GM03348 (cell line): ENCODE results near the gene SPRYD7.
A peak's percentile ranks its signal among the peaks of the same experiment; 100 is the strongest.
"Not testable (repeated sequence)": the region's sequence is repeated elsewhere in the genome, so short reads cannot be mapped to it uniquely, and the experiment has no call there.

Experiments used
- DNase-seq: peaks from one replicate; pipeline ENCODE4 v3.0.0; 2012; ENCODE audit warnings: low spot score

Gene SPRYD7

GRCh38 chr13:49936075-49936967 is at the start of gene SPRYD7:
TSS of gene SPRYD7 (minus strand) at chr13:49936340. CDS start at chr13:49936235, 105 bp downstream.
- peak; percentile 99 for DNase-seq

GRCh38 chr13:49985129-49985528 is 49.0 kb upstream of the SPRYD7 start:
- no peak for DNase-seq

GRCh38 chr13:49980266-49980665 is 44.1 kb upstream of the SPRYD7 start:
- DNase-seq: no peak

- DNase-seq: no peak
These were observed 41.9 kb upstream of the SPRYD7 start for GRCh38 chr13:49977992-49978391.

- DNase-seq: peak; percentile 74
These were observed 40.4 kb upstream of the SPRYD7 start for GRCh38 chr13:49976314-49977258.

GRCh38 chr13:49975826-49976225 is 39.7 kb upstream of the SPRYD7 start:
- DNase-seq: no peak

GRCh38 chr13:49972709-49973108 is 36.6 kb upstream of the SPRYD7 start:
- DNase-seq: no peak

GRCh38 chr13:49967456-49967855 is 31.3 kb upstream of the SPRYD7 start:
- DNase-seq: no peak

- no peak for DNase-seq
These were observed 22.2 kb upstream of the SPRYD7 start for GRCh38 chr13:49958321-49958720.

- DNase-seq: no peak
These were observed 20.0 kb upstream of the SPRYD7 start for GRCh38 chr13:49956131-49956530.

- no peak for DNase-seq
These were observed 18.7 kb upstream of the SPRYD7 start for GRCh38 chr13:49954674-49955455.

- no peak for DNase-seq
These were observed 17.4 kb upstream of the SPRYD7 start for GRCh38 chr13:49953560-49953959.

- no peak for DNase-seq
These were observed 15.8 kb upstream of the SPRYD7 start for GRCh38 chr13:49951754-49952535.

- DNase-seq: not testable (repeated sequence)
These were observed 12.7 kb upstream of the SPRYD7 start for GRCh38 chr13:49948777-49949270.

- no peak for DNase-seq
These were observed 3.2 kb upstream of the SPRYD7 start for GRCh38 chr13:49939321-49939720.

GRCh38 chr13:49938921-49939320 is 2.8 kb upstream of the SPRYD7 start:
- DNase-seq: no peak

- DNase-seq: no peak
These were observed 2.2 kb upstream of the SPRYD7 start for GRCh38 chr13:49938314-49938713.

GRCh38 chr13:49936968-49937273 is 781 bp upstream of the SPRYD7 start:
- peak; percentile 18 for DNase-seq

GRCh38 chr13:49935171-49936074 is 717 bp downstream of the SPRYD7 start:
- DNase-seq: peak; percentile 69

- no peak for DNase-seq
These were observed 2.6 kb downstream of the SPRYD7 start for GRCh38 chr13:49933511-49933910.
